Esophagus squamous epithelium (tissue), 5 donors: ENCODE results near the gene C17orf78. TPM values are rescaled to one million over a fixed set of nuclear protein-coding genes. Genes with fewer than 3 reads are reported as not detected.
A peak's percentile ranks its signal among the peaks of the same experiment; 100 is the strongest.
"Not testable (repeated sequence)": the region's sequence is repeated elsewhere in the genome, so short reads cannot be mapped to it uniquely, and the experiment has no call there.

ENCODE experiments used
- DNase-seq: peaks from one replicate; lab custom pipeline; 2025; lab: John Stamatoyannopoulos, UW
- H3K27ac ChIP-seq, 4 donors: fragments of 200-600 bp; sonication (generic); one replicate each; pipeline ENCODE4 v1.5.1; 2016 to 2019; ENCODE audit warnings: mild to moderate bottlenecking in 1 of 4
- H3K27me3 ChIP-seq, 4 donors: fragments of 200-600 bp; sonication (generic); 1 replicate in 3 of 4; 2 replicates in 1 of 4; pipeline versions ENCODE4 v1.5.1 to v1.6.0; 2017 to 2021; ENCODE audit warnings: antibody characterized with exemption in 1 of 4
- H3K36me3 ChIP-seq, 3 donors: fragments of 200-600 bp; sonication (generic); one replicate each; pipeline ENCODE4 v1.5.1; 2016 to 2019
- H3K4me1 ChIP-seq, 3 donors: fragments of 200-600 bp; sonication (generic); one replicate each; pipeline ENCODE4 v1.5.1; 2017 to 2019
- H3K4me3 ChIP-seq, 4 donors: fragments of 200-600 bp; sonication (generic); 1 replicate in 3 of 4; 2 replicates in 1 of 4; pipeline ENCODE4 v1.5.1; 2016 to 2019; ENCODE audit warnings: mild to moderate bottlenecking in 2 of 4, moderate library complexity in 1 of 4
- H3K9me3 ChIP-seq, 3 donors: fragments of 200-600 bp; sonication (generic); one replicate each; pipeline ENCODE4 v1.5.1; 2016 to 2019
- CTCF ChIP-seq, 6 experiments: fragments of 450-650 bp in 4 of 6; fragments of 200-600 bp in 2 of 6; sonication (generic) in 2 of 6; IDR thresholded peaks; one replicate each; pipeline ENCODE4 v1.5.1; 2016 to 2019; ENCODE audit warnings: antibody characterized with exemption in 6 of 6, mild to moderate bottlenecking in 4 of 6, moderate library complexity in 4 of 6
- POLR2A ChIP-seq, 4 donors: fragments of 450-650 bp; IDR thresholded peaks; one replicate each; pipeline ENCODE4 v1.6.1; 2017; ENCODE audit warnings: antibody characterized with exemption in 4 of 4, mild to moderate bottlenecking in 4 of 4, moderate library complexity in 3 of 4
- WGBS, 2 donors: methylation state at CpG; one replicate each; pipeline ENCODE4 v1.1.5; 2018; 5-methylcytosine and 5-hydroxymethylcytosine counted together
- intact Hi-C: fragments of 100-400 bp; cut with DNase I; formaldehyde crosslinking; loops from one replicate; pipeline ENCODE4 v1.15.0; 2022
- total RNA-seq, 4 donors: library from RNA; depleted of rRNA; stranded (reverse); fragments of >200 nt; gene quantifications; one replicate each; pipeline ENCODE4 v1.1.0, GENCODE V29; 2016
- donor health status: DM: yes; HTN: yes; CAD: no.

The C17orf78 gene
- total RNA-seq, 4 donors from 2014 or later = not detected

- H3K9me3 ChIP-seq = no peaks in the 10 kb centered on the region
- H3K27ac ChIP-seq = no peak overlapping the region
- no peak for DNase-seq
- peaks cover 0 to 65% (median 3%) of the 10 kb centered on the region in 3 donors for H3K36me3 ChIP-seq
- WGBS, 2 donors = 84 to 90% methylated on average over 2 of the region's 2 CpGs
- intact Hi-C loops = no loop called here
- H3K4me1 ChIP-seq = peaks cover 0 to 25% (median 0%) of the 10 kb centered on the region in 3 donors
- H3K27me3 ChIP-seq = no peaks in the 10 kb centered on the region
- TF ChIP-seq POLR2A (IDR thresholded peaks at IDR 0.05) = no peak
- no peak for TF ChIP-seq CTCF (IDR thresholded peaks at IDR 0.05)
- H3K4me3 ChIP-seq = no peak overlapping the region
Measured at GRCh38 chr17:37432671-37433070, 56.9 kb downstream of the C17orf78 start.

GRCh38 chr17:37438141-37438540 is 62.4 kb downstream of the C17orf78 start:
- 69 to 76% methylated on average over 4 of the region's 4 CpGs for WGBS, 2 donors
- intact Hi-C loops = no loop called here
- no peak overlapping the region for H3K4me3 ChIP-seq
- peaks cover 6 to 89% (median 21%) of the 10 kb centered on the region in 3 donors for H3K36me3 ChIP-seq
- no peak for DNase-seq
- TF ChIP-seq POLR2A (IDR thresholded peaks at IDR 0.05) = no peak
- peak in 1 of 6 experiments; percentile 19 for TF ChIP-seq CTCF (IDR thresholded peaks at IDR 0.05)
- no peaks in the 10 kb centered on the region for H3K9me3 ChIP-seq
- H3K4me1 ChIP-seq = no peaks in the 10 kb centered on the region
- no peaks in the 10 kb centered on the region for H3K27me3 ChIP-seq
- no peak overlapping the region for H3K27ac ChIP-seq

GRCh38 chr17:37440424-37440823 is 64.6 kb downstream of the C17orf78 start:
- no peak overlapping the region for H3K4me3 ChIP-seq
- H3K27me3 ChIP-seq = no peaks in the 10 kb centered on the region
- 91 to 94% methylated on average over 2 of the region's 2 CpGs for WGBS, 2 donors
- H3K27ac ChIP-seq = no peak overlapping the region
- DNase-seq = no peak
- TF ChIP-seq POLR2A (IDR thresholded peaks at IDR 0.05) (no peak), CTCF (IDR thresholded peaks at IDR 0.05) (no peak)
- H3K4me1 ChIP-seq = peaks cover 0 to 4% (median 0%) of the 10 kb centered on the region in 3 donors
- peaks cover 6 to 94% (median 21%) of the 10 kb centered on the region in 3 donors for H3K36me3 ChIP-seq
- H3K9me3 ChIP-seq = no peaks in the 10 kb centered on the region
- intact Hi-C loops = no loop called here

- intact Hi-C loops, H3K9me3 ChIP-seq, H3K27me3 ChIP-seq, H3K4me3 ChIP-seq, H3K27ac ChIP-seq, DNase-seq: not testable (repeated sequence)
- WGBS, 2 donors = 80 to 83% methylated on average over 8 to 11 of the region's 12 CpGs
- H3K4me1 ChIP-seq = peaks cover 0 to 15% (median 0%) of the 10 kb centered on the region in 3 donors
- H3K36me3 ChIP-seq = peaks cover 6 to 94% (median 21%) of the 10 kb centered on the region in 3 donors
Measured at GRCh38 chr17:37441369-37442014, 65.7 kb downstream of the C17orf78 start.

Other genes with a start within 250 kb of the C17orf78 start
- 10 to 100 TPM; 34.5 to 81.0 (median 55.8) TPM for gene ACACA, start 30.9 kb downstream of the C17orf78 start, total RNA-seq
- gene TADA2A, start 30.9 kb downstream of the C17orf78 start, total RNA-seq = 1 to 10 TPM; 6.7 to 8.9 (median 7.6) TPM
- 10 to 100 TPM; 11.4 to 28.8 (median 20.4) TPM for gene DUSP14, start 113.9 kb downstream of the C17orf78 start, total RNA-seq
- 10 to 100 TPM; 16.5 to 24.2 (median 21.3) TPM for gene SYNRG, start 233.4 kb downstream of the C17orf78 start, total RNA-seq